Muscle of leg (tissue), 11 donors: ENCODE data around the gene RNF145. TPM values are rescaled to one million over a fixed set of nuclear protein-coding genes. Genes with fewer than 3 reads are reported as not detected.

Experiments used
- DNase-seq: peaks from one replicate; pipeline ENCODE4 v3.0.0; 2013
- H3K27ac ChIP-seq: one replicate; pipeline ENCODE4 v1.5.1; 2013; ENCODE audit warnings: mild to moderate bottlenecking, low read length, control low read depth
- H3K27me3 ChIP-seq: one replicate; pipeline ENCODE4 v1.6.1; 2013; ENCODE audit warnings: low read length; ENCODE audit not compliant: control insufficient read depth, insufficient read depth
- H3K36me3 ChIP-seq: one replicate; pipeline ENCODE4 v1.6.1; 2013; ENCODE audit warnings: low read length; ENCODE audit not compliant: control insufficient read depth, insufficient read depth
- H3K4me1 ChIP-seq: one replicate; pipeline ENCODE4 v1.6.1; 2013; ENCODE audit warnings: low read length; ENCODE audit not compliant: control insufficient read depth, insufficient read depth
- H3K4me3 ChIP-seq: one replicate; pipeline ENCODE4 v1.5.1; 2013; ENCODE audit warnings: low read length, control low read depth
- H3K9me3 ChIP-seq: replicated peaks from 2 replicates; pipeline ENCODE4 v1.6.1; 2013; ENCODE audit warnings: low read depth, low read length; ENCODE audit not compliant: control insufficient read depth
- WGBS: methylation state at CpG from one replicate; pipeline ENCODE4 v1.1.5; 2013; ENCODE audit warnings: missing lambda C conversion rate; ENCODE audit not compliant: insufficient coverage; 5-methylcytosine and 5-hydroxymethylcytosine counted together
- polyA plus RNA-seq, 8 donors: library from polyadenylated mRNA; unstranded; fragments of 120-200 nt; gene quantifications; one replicate each; pipeline versions ENCODE4 v1.2.1 to v1.2.3, GENCODE V29; 2013; ENCODE audit warnings: inconsistent platforms in 1 of 8, low replicate concordance in 1 of 8; ENCODE audit not compliant: insufficient read length in 8 of 8, insufficient read depth in 1 of 8
- total RNA-seq: library from RNA; stranded (reverse); fragments of 120-200 nt; gene quantifications from one replicate; pipeline ENCODE4 v1.2.4, GENCODE V29; 2013

RNF145 gene
- total and polyA plus RNA-seq, 9 donors = 23.0 to 63.6 (median 36.4) TPM

- Histone ChIP-seq H3K4me3 (no peak overlapping the region), H3K27me3 (no peaks in the 10 kb centered on the region), H3K27ac (no peak overlapping the region), H3K4me1 (no peaks in the 10 kb centered on the region), H3K36me3 (peaks cover 14% of the 10 kb centered on the region), H3K9me3 (no peaks in the 10 kb centered on the region)
- DNase-seq = no peak
- WGBS = no CpG with 5 or more reads among the region's 3 CpGs
Measured at GRCh38 chr5:159199225-159199624, 10.1 kb downstream of the RNF145 start.

- Histone ChIP-seq H3K4me1 (no peaks in the 10 kb centered on the region), H3K36me3 (peaks cover 16% of the 10 kb centered on the region), H3K27me3 (no peaks in the 10 kb centered on the region), H3K9me3 (no peaks in the 10 kb centered on the region), H3K4me3 (no peak overlapping the region), H3K27ac (no peak overlapping the region)
- no peak for DNase-seq
- no CpG with 5 or more reads among the region's 5 CpGs for WGBS
Measured at GRCh38 chr5:159198063-159199036, 11.0 kb downstream of the RNF145 start.

- Histone ChIP-seq H3K27me3 (no peaks in the 10 kb centered on the region), H3K27ac (no peak overlapping the region)
Measured at GRCh38 chr5:159195775-159196174, 13.6 kb downstream of the RNF145 start.

GRCh38 chr5:159190170-159190569 is 19.2 kb downstream of the RNF145 start:
- DNase-seq = no peak
- WGBS = no CpG with 5 or more reads among the region's 3 CpGs
- Histone ChIP-seq H3K27ac (no peak overlapping the region), H3K36me3 (peaks cover 20% of the 10 kb centered on the region), H3K4me1 (no peaks in the 10 kb centered on the region), H3K27me3 (no peaks in the 10 kb centered on the region), H3K4me3 (no peak overlapping the region), H3K9me3 (no peaks in the 10 kb centered on the region)

More at GRCh38 chr5:159195775-159196174, 13.6 kb downstream of the RNF145 start:
- Histone ChIP-seq H3K4me3 (no peak overlapping the region), H3K4me1 (no peaks in the 10 kb centered on the region), H3K9me3 (no peaks in the 10 kb centered on the region), H3K36me3 (peaks cover 20% of the 10 kb centered on the region)
- DNase-seq = no peak
- 93% methylated on average over 1 of the region's 2 CpGs for WGBS

GRCh38 chr5:159189310-159189709 is 20.0 kb downstream of the RNF145 start:
- Histone ChIP-seq H3K27ac (no peak overlapping the region), H3K4me1 (no peaks in the 10 kb centered on the region), H3K36me3 (peaks cover 18% of the 10 kb centered on the region), H3K9me3 (no peaks in the 10 kb centered on the region), H3K27me3 (no peaks in the 10 kb centered on the region), H3K4me3 (no peak overlapping the region)
- WGBS = no CpG with 5 or more reads among the region's 4 CpGs
- DNase-seq = no peak

GRCh38 chr5:159187719-159188118 is 21.6 kb downstream of the RNF145 start:
- Histone ChIP-seq H3K27ac (no peak overlapping the region), H3K9me3 (no peaks in the 10 kb centered on the region), H3K4me1 (no peaks in the 10 kb centered on the region), H3K4me3 (no peak overlapping the region), H3K27me3 (no peaks in the 10 kb centered on the region), H3K36me3 (peaks cover 12% of the 10 kb centered on the region)
- WGBS = no CpG with 5 or more reads among the region's 3 CpGs
- DNase-seq = no peak

GRCh38 chr5:159186319-159186718 is 23.0 kb downstream of the RNF145 start:
- no peak for DNase-seq

GRCh38 chr5:159185773-159186172 is 23.6 kb downstream of the RNF145 start:
- peaks cover 16% of the 10 kb centered on the region for H3K36me3 ChIP-seq
- whole genome bisulfite sequencing = 33% methylated on average over 2 of the region's 10 CpGs
- H3K27ac ChIP-seq = no peak overlapping the region

More at GRCh38 chr5:159186319-159186718, 23.0 kb downstream of the RNF145 start:
- no peak overlapping the region for H3K4me3 ChIP-seq
- 94% methylated on average over 2 of the region's 4 CpGs for WGBS
- H3K27ac ChIP-seq = no peak overlapping the region
- peaks cover 12% of the 10 kb centered on the region for H3K36me3 ChIP-seq
- no peaks in the 10 kb centered on the region for H3K27me3 ChIP-seq
- H3K4me1 ChIP-seq = no peaks in the 10 kb centered on the region
- H3K9me3 ChIP-seq = no peaks in the 10 kb centered on the region

GRCh38 chr5:159184858-159185381 is 24.4 kb downstream of the RNF145 start:
- no peak overlapping the region for H3K4me3 ChIP-seq
- no peak overlapping the region for H3K27ac ChIP-seq
- no peak for DNase-seq
- no peaks in the 10 kb centered on the region for H3K9me3 ChIP-seq
- H3K4me1 ChIP-seq = no peaks in the 10 kb centered on the region
- H3K27me3 ChIP-seq = no peaks in the 10 kb centered on the region
- 44% methylated on average over 2 of the region's 4 CpGs for WGBS
- H3K36me3 ChIP-seq = peaks cover 19% of the 10 kb centered on the region

More at GRCh38 chr5:159185773-159186172, 23.6 kb downstream of the RNF145 start:
- Histone ChIP-seq H3K9me3 (no peaks in the 10 kb centered on the region), H3K4me1 (no peaks in the 10 kb centered on the region), H3K4me3 (no peak overlapping the region), H3K27me3 (no peaks in the 10 kb centered on the region)
- no peak for DNase-seq

GRCh38 chr5:159184236-159184635 is 25.1 kb downstream of the RNF145 start:
- no CpG with 5 or more reads among the region's 3 CpGs for WGBS
- no peaks in the 10 kb centered on the region for H3K4me1 ChIP-seq
- H3K4me3 ChIP-seq = no peak overlapping the region
- H3K27me3 ChIP-seq = no peaks in the 10 kb centered on the region
- DNase-seq = no peak
- H3K27ac ChIP-seq = no peak overlapping the region
- peaks cover 17% of the 10 kb centered on the region for H3K36me3 ChIP-seq
- no peaks in the 10 kb centered on the region for H3K9me3 ChIP-seq
